GM10847 (cell line): ENCODE measurements around the gene ACOT11.

ENCODE experiments used
- POLR2A ChIP-seq: IDR thresholded peaks from 2 replicates; pipeline ENCODE4 v1.6.1; 2011; ENCODE audit not compliant: insufficient read length; ENCODE audit errors: extremely low read depth

ACOT11 gene

DNA sequence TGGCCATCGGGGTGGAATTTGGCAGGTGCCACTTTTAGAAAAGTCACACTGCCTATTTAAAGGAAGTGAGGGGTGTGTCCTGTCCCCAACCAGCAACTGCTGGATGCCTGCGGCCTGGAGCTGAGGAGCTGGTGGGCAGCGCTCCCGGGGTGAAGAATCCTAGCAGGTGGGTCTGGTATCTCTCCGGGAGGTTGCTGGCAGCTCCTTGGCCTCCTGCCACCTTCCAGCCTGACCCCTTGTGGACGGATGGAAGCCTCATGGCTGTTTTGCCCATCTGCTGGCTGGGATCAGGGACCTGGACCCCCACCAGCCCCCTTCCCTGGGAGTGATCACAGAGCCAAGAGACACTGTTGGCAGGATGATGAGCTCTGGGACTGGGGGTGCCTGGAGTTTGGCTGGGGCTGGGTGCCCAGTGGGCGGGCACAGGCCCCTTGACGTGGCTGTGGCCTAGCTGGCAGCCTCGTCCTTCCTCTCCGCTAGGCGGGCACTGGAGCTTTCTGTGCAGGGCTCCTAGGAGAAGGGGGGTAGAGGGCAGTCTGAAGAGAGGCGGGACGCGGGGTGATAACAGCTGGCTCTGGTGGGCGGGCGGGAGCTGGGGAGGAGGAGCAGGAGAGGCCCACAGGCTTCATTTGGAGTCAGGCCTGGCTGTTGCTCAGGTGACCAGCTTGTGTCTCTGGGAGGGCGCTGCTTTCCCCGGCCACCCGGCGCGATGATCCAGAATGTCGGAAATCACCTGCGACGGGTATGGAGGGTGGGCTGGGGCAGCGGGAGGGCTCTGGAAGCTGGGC is at the start of gene ACOT11:
TSS of gene ACOT11 (plus strand) at position 628 of the 788 bp plus-strand sequence. CDS start at position 710, 82 bp downstream.
- no peak for TF ChIP-seq POLR2A

DNA sequence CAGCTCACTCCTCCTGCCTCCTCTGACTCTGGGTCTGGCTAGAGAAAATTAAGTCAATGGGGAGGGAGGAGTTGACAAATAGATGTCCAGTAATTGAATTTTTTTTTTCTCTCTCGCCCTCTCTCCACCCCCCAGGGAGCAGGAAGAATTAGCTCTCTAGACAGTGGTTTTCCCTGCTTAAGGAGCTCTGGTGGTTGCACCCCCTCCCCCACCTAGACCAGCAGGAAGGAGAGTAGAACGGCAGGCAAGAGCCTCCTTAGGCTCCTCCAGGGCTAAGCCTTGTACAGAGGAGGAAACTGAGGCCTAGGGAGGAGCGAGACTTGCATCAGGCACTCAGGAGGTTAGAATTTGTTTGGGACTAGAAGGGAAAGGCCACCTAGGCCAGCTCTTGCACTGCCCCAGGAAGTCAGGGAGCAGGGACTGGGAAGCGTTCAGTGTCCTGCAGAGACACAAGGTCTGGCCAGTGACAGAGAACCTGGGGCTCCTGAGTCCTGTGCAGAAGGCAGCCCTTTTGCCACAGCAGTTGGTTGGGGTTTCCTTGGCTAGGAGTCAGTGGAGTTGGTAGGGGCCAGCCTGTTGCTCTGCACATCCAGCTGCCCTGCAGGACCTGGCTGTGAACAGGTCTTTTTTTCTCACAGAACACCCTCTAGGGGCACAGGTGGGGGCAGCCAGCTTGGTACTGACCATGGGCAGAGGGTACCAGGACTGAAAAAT is 49.5 kb upstream of the ACOT11 start:
- no peak for TF ChIP-seq POLR2A

DNA sequence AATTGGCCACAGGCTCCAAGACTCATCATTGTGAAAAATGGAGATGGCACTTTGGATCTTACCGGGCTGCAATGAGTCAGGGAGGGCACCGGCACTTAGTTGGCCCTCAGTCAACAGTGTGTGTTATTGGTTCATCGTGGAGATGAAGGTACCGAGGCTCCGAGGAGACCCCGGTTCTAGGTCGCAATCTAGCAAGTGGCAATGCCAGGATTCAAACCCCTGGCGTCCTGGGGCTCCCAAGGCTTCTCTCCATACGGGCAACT is 49.0 kb upstream of the ACOT11 start:
- TF ChIP-seq POLR2A: no peak

DNA sequence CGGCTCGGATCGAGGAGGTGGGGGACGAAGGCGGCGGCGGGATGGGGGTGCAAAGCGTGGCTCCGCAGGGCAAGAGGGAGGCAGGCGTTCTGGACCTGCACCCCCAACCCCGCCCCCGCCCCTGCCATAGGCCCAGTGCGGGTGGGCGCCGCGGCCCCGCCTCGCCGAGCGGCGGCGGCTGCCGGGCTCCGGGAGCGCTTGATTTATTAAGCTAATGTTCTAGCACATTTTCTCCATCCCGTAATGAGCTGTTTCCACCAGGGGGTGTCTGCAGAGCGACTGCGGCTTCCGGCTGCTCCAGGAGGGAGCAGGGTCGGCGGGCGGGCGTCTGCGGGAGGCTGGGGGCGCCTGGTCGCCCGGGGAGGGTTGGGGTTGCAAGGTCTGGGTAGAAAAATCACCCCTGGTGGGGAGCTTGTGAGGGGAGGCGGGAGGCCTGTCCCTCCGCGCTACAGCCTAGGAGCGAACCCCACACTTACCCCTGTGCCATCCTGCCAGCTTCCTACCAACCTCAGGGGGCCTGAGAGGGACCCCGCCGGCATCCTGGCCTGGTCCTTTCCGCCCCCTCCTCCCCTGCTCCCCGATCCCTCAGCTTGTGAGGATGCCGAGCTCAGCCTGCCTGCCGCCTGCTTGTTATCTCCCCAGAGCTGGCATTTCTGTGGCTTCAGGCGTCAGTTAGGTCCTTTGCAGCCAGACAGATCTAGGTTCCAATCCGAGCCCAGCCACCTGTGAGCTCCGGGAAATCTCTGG is 48.5 kb upstream of the ACOT11 start:
- no peak for TF ChIP-seq POLR2A

DNA sequence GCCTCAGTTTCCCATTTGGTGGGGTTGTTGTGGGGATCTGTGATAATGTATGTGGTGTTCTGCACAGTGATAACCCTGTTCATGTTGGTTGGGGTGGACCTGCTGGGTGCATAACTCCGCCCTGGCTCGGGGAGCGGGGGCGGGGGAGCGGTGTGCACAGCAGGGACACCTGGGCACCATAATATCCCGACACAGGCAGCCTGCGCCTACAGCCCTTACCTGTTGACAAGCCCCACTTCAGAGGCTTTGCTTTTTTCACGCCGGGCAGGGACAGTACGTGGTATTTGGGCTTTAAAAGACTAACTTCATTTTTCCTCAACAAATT is 48.0 kb upstream of the ACOT11 start:
- no peak for TF ChIP-seq POLR2A

DNA sequence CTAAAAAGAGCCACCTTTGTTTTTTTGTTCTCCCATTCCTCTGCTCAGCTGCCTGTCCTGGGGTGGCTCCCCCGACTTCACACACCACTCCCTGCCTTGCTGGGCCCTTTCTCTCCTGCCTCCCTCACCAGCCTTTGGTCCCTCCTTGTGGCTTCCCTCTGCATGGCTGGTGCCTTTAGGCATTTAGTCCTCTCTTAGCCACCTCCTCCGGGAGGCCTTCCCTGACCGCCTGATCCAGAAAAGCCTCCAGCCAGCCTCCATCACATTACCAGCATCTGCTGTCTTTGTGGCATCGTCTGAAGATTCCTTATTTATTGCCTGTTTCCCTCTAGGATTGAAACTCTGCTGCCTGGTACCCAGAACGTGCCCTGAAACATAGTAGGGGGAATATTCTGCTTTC is 46.2 kb upstream of the ACOT11 start:
- no peak for TF ChIP-seq POLR2A

DNA sequence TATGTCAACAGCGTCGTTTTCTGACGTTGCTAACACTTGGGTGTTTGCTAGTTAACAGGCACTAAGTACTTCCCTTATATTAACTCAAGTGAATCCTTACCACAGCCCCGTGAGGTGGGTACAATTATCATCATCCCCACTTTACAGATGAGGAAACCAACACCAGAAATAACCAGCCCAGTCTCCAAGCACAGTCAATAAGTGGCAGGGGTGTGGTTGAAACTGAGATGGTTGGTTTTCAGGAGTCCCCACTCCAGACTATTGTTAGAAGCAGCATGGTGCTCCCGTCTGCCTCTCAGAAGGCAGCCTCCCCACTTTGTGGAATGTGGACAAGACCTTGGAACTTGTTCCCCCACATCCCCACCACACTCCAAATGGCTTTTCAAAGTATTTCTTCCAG is 45.7 kb upstream of the ACOT11 start:
- no peak for TF ChIP-seq POLR2A

DNA sequence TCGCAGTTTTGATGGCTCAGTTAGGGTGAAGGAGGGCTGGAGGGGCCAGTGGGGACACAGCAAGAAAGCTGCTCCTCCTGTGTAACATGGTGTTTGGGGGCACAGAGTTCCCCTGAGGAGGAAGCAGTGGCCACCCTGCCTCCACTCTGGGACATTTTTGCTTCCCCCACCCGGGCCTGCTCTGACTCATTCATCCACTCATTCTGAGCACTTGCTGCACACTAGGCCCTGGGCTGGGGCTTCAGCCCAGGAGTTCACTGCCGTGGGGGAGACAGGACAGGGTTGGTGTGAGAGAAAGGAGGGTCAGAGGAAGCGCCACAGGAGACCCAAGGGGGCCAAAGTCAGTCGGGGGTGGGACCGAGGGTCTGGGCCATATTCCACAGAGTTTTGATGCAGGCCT is 41.4 kb upstream of the ACOT11 start:
- no peak for TF ChIP-seq POLR2A

DNA sequence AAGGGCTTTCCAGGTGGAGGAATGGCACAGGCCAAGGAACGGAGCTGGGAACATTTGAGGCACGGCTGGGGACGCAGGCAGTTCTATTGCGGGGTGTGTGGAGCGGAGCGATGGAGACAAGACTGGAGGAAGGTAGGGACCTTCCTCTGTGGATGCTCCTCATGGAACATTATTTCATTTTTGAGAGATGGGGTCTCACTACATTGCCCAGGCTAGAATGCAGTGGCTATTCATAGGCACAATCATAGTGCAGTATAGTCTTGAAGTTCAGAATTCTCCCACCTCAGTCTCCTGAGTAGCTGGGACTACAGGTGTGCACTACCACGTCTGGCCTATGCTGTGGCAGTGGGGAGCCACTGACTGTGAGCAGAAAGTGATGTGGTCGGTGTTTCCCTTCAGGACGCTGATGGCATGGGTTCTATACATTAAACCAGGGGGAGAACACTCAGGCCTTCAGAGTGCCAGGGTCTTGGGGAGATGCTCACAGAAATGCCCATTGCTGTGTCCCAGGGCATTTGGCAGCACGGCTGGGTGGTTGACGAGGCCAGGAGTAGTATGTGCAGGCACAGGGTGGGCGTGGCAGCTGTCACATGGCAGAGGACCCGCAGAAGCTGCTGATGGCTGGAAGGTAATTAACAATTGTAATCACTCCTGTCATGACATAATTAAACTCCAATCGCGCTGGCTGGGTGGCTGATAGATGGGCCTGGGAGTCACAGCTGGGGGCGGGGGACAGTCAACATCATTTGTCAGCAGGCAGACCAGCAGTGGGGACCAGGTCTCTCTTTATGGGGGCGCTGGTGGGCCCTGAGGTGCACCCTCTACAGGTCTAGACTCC is 40.8 kb upstream of the ACOT11 start:
- TF ChIP-seq POLR2A: no peak

DNA sequence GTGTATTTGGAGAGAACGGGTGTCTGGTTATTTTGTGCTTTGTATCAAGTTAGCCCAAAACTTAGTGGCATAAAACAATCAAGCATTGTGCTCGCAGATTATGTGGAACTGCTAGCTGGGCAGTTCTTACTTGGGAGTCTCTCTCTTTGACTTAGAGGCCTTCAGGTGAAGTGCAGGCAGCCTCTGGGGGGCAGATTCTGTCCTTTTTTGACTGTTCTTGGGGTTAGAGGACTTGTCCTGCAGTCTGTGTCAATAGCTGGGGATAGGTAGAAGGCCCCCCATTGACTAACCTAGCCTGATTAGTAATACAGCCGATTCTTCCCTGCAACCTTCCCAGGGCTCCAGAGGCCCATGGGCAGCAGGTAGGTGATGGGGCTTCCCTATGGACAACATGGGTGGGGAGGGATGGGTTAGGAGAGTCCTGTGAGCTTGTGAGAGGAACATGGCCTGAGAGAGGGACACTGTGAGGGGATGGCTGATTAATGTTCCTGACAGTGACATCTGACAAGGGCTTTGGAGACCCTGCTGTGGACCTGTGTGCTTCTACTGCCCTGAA is 37.2 kb upstream of the ACOT11 start:
- TF ChIP-seq POLR2A: no peak

DNA sequence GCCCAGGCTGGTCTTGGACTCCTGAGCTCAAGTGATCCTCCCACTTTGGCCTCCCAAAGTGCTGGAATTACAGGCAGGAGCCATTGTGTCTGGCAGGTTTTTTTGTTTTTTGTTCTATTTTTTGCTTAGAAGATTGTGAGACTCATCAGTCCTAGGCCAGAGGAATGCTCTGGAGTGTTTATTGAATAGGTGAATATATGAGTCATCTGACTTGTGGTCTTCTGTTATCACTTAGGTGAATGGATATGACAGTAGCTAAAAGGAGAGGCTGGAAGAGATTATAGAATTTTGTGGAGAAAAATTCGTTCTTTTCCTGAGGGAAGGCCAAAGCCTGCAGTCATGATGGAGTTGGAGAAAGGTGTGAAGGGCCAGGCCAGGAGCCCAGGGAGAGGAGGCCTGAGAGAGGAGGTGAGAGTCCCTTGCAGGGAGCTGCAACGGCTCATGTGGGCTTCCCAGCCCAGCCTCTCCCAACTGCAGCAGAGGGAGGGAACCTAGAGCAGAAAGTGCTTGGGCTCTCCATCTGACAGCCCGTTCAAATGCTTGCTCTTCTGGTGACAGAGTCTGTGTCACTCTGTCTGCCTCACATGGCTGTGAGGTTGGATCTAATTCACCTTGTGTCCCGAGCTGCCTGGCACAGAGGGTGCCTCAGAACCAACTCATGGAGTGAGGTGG is 31.6 kb upstream of the ACOT11 start:
- TF ChIP-seq POLR2A: no peak

DNA sequence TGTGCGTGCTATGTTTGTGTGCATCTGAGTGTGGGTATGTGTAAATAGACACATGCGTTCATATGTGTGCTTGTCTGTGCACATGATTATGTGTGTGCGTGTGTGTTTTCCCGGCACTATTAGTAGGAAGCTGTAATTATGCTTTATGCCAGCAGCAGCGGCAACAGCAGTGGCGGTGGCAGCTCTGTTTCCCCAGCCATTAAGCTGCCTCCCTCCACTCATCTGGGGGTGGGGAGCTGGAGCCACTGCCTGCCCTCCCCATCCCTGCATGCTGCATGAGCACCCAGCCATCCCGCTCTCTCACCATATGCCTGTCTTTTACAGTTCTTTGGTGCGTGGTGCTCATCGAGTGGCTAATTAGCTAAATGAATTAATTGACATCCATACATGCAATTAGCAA is 30.5 kb upstream of the ACOT11 start:
- no peak for TF ChIP-seq POLR2A

DNA sequence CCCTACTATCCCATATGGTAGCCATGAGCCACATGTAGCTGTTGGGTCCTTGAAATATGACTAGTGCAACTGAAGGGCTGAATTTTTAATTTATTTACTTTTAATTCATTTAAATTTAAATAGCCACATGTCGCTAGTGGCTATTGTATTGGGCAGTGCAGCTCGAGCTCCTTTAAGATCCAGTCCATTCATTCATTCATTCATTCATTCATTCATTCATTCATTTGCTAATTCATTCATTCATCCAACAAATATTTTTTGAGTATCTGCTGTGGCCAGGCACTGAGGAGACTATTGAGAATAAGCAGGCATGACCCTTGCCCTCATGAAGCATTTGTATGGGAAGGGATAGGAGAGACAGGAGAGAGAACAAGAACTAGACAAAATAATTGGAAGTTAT is 29.5 kb upstream of the ACOT11 start:
- TF ChIP-seq POLR2A: no peak

DNA sequence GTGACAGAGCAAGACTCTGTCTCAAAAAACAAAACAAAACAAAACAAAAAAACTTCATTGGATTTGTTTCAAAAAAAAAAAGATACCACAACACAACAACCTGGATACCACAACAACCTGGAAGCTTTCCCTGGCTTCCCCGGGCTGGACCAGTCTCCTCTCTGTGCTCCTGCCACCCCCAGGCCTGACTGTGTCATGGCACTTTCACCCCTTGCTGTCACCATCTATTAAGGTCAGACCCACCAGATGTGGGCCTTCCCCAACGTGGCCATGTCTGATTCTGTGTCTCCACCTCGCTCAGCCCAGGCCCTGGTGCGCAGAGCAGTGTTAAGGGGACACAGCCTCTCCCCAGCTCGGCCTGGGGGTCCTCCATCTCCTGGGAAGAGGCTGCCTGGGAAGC is 28.3 kb upstream of the ACOT11 start:
- TF ChIP-seq POLR2A: no peak
